GM23338 (cell line): ENCODE measurements around the gene SH3TC2. TPM values are rescaled to one million over a fixed set of nuclear protein-coding genes. Genes with fewer than 3 reads are reported as not detected.

Source experiments
- ATAC-seq: fragments of 200-7000 bp; cut with Tn5 transposase; 3 replicates; pipeline ENCODE4 v1.9.1; 2020
- DNase-seq: peaks from one replicate; pipeline ENCODE4 v3.0.0-alpha.2; 2015; ENCODE audit warnings: low spot score
- H2AFZ ChIP-seq: fragments of 200-600 bp; sonication (generic); 2 replicates; pipeline ENCODE4 v1.8.0; 2016; ENCODE audit warnings: antibody characterized with exemption, mild to moderate bottlenecking, moderate library complexity
- H3F3A ChIP-seq: fragments of 200-600 bp; sonication (generic); replicated peaks from 2 replicates; pipeline ENCODE4 v1.8.0; 2017; ENCODE audit warnings: antibody characterized with exemption, mixed run types, low read depth
- H3K27ac ChIP-seq: fragments of 200-600 bp; sonication (generic); 2 replicates; pipeline ENCODE4 v1.6.1; 2016; ENCODE audit warnings: low read depth
- H3K27me3 ChIP-seq: fragments of 200-600 bp; sonication (generic); 2 replicates; pipeline ENCODE4 v1.8.0; 2016; ENCODE audit warnings: mild to moderate bottlenecking, mixed run types, moderate library complexity; ENCODE audit not compliant: insufficient read depth
- H3K36me3 ChIP-seq: fragments of 200-600 bp; sonication (generic); 2 replicates; pipeline ENCODE4 v1.8.0; 2016; ENCODE audit warnings: mild to moderate bottlenecking; ENCODE audit not compliant: insufficient read depth
- H3K4me1 ChIP-seq: fragments of 200-600 bp; sonication (generic); 2 replicates; pipeline ENCODE4 v1.8.0; 2016; ENCODE audit warnings: mild to moderate bottlenecking, moderate library complexity; ENCODE audit not compliant: insufficient read depth
- H3K4me2 ChIP-seq: fragments of 200-600 bp; sonication (generic); 2 replicates; pipeline ENCODE4 v1.7.1; 2017; ENCODE audit warnings: mixed run types
- H3K4me3 ChIP-seq: fragments of 200-600 bp; sonication (generic); 2 replicates; pipeline ENCODE4 v1.6.1; 2016; ENCODE audit warnings: mixed run types
- H3K79me2 ChIP-seq: fragments of 200-600 bp; sonication (generic); replicated peaks from 2 replicates; pipeline ENCODE4 v1.8.0; 2017; ENCODE audit warnings: mild to moderate bottlenecking; ENCODE audit not compliant: insufficient read depth
- H3K9me2 ChIP-seq: fragments of 200-600 bp; sonication (generic); 2 replicates; pipeline ENCODE4 v1.8.0; 2017; ENCODE audit not compliant: insufficient read depth
- H4K20me1 ChIP-seq: fragments of 200-600 bp; sonication (generic); replicated peaks from 2 replicates; pipeline ENCODE4 v1.8.0; 2017; ENCODE audit warnings: mild to moderate bottlenecking; ENCODE audit not compliant: insufficient read depth
- H3K27ac Mint-ChIP-seq: 2 replicates; pipeline ENCODE4 v1.8.0; 2020; ENCODE audit warnings: inconsistent platforms, mild to moderate bottlenecking, moderate library complexity, mixed read lengths
- H3K27me3 Mint-ChIP-seq: 3 replicates; pipeline ENCODE4 v1.8.0; 2022; ENCODE audit warnings: low read depth, mild to moderate bottlenecking, moderate library complexity, mixed read lengths, inconsistent platforms; ENCODE audit not compliant: insufficient read depth, poor library complexity
- H3K36me3 Mint-ChIP-seq: 3 replicates; pipeline ENCODE4 v1.8.0; 2021; ENCODE audit warnings: low read depth, mild to moderate bottlenecking, inconsistent platforms, moderate library complexity, mixed read lengths
- H3K4me1 Mint-ChIP-seq: 3 replicates; pipeline ENCODE4 v1.8.0; 2020; ENCODE audit warnings: mild to moderate bottlenecking, inconsistent platforms, mixed read lengths
- H3K4me3 Mint-ChIP-seq: 3 replicates; pipeline ENCODE4 v1.8.0; 2021; ENCODE audit warnings: moderate library complexity, mild to moderate bottlenecking, inconsistent platforms, mixed read lengths
- H3K9me3 Mint-ChIP-seq: 3 replicates; pipeline ENCODE4 v1.8.0; 2020; ENCODE audit warnings: moderate library complexity, mild to moderate bottlenecking, inconsistent platforms, mixed read lengths
- CTCF ChIP-seq, 2 experiments: fragments of 200-600 bp in 1 of 2; sonication (generic) in 1 of 2; conservative IDR thresholded peaks; 2 replicates each; pipeline versions ENCODE4 v1.5.1 to v1.6.1; 2016 to 2017; ENCODE audit warnings: antibody characterized with exemption in 2 of 2, low read depth in 2 of 2, mild to moderate bottlenecking in 2 of 2, moderate library complexity in 1 of 2
- ETS1 ChIP-seq: IDR thresholded peaks from 2 replicates; pipeline ENCODE4 v1.6.1; 2016; ENCODE audit warnings: antibody characterized with exemption
- EZH2 ChIP-seq: fragments of 200-600 bp; sonication (generic); IDR thresholded peaks from one replicate; pipeline ENCODE4 v1.8.0; 2017; ENCODE audit warnings: antibody characterized with exemption, mild to moderate bottlenecking, low read depth; ENCODE audit not compliant: unreplicated experiment
- JUNB ChIP-seq: IDR thresholded peaks from one replicate; pipeline ENCODE4 v1.6.1; 2016; ENCODE audit warnings: antibody characterized with exemption; ENCODE audit not compliant: unreplicated experiment
- STAT1 ChIP-seq: IDR thresholded peaks from one replicate; pipeline ENCODE4 v1.6.1; 2016; ENCODE audit warnings: antibody characterized with exemption; ENCODE audit not compliant: unreplicated experiment
- ZNF114 ChIP-seq: fragments of 250-450 bp; sonication (Bioruptor Pico); IDR thresholded peaks from 2 replicates; pipeline ENCODE4 v1.5.0; 2020; ENCODE audit warnings: mild to moderate bottlenecking, moderate library complexity
- ZNF462 ChIP-seq: fragments of 250-450 bp; sonication (Bioruptor Pico); IDR thresholded peaks from 2 replicates; pipeline ENCODE4 v1.5.0; 2020; ENCODE audit warnings: mild to moderate bottlenecking, moderate library complexity
- polyA plus RNA-seq: library from polyadenylated mRNA; unstranded; fragments of >200 nt; fragmentation: Nextera tagmentation; extraction: Ambion mirVana; gene quantifications from 2 replicates; pipeline ENCODE4 v1.2.1, GENCODE V29; 2016
- total RNA-seq: library from RNA; depleted of rRNA; stranded (reverse); fragments of >200 nt; shearing (Covaris generic); gene quantifications from 2 replicates; pipeline ENCODE4 v1.2.3, GENCODE V29; 2014

The SH3TC2 gene
- total and polyA plus RNA-seq, 2 experiments from 2014 or later = 0.10 to 0.17 TPM

GRCh38 chr5:149013796-149014195 lies 49.1 kb downstream of the SH3TC2 start (continued):
- TF ChIP-seq ZNF462 (CRISPR knock-in tag) (no peak), ETS1 (no peak), ZNF114 (CRISPR knock-in tag) (no peak), JUNB (no peak), STAT1 (no peak)

- no peaks in the 10 kb centered on the region for H3K9me3 Mint-ChIP-seq
- Histone ChIP-seq H3K9me2 (no peaks in the 10 kb centered on the region), H4K20me1 (no peaks in the 10 kb centered on the region), H2AFZ (no peak overlapping the region), H3K4me1 (no peaks in the 10 kb centered on the region), H3K4me3 (no peak overlapping the region), H3F3A (no peaks in the 10 kb centered on the region), H3K4me2 (no peak overlapping the region), H3K27me3 (no peaks in the 10 kb centered on the region), H3K79me2 (no peaks in the 10 kb centered on the region), H3K36me3 (no peaks in the 10 kb centered on the region), H3K27ac (no peak overlapping the region)
- peaks cover 2% of the 10 kb centered on the region for H3K27me3 Mint-ChIP-seq
- H3K4me3 Mint-ChIP-seq = no peak overlapping the region
- H3K4me1 Mint-ChIP-seq = no peaks in the 10 kb centered on the region
- no peaks in the 10 kb centered on the region for H3K36me3 Mint-ChIP-seq
- TF ChIP-seq EZH2 (no peak), CTCF (conservative IDR thresholded peaks at IDR 0.05; ENCODE audit: low read depth in 2 of 2) (peak in 1 of 2 experiments; percentile 34; a peak in 3 of 4 replicates), JUNB (no peak)
- DNase-seq = peak; percentile 45
- H3K27ac Mint-ChIP-seq = no peak overlapping the region
- peak; percentile 81 for ATAC-seq
These were observed 50.5 kb downstream of the SH3TC2 start for GRCh38 chr5:149012350-149012749.
